Endothelial cell of umbilical vein (primary cell): ENCODE data around the gene CSGALNACT2.

Experiments used
- EZH2 ChIP-seq: IDR thresholded peaks from 2 replicates; pipeline ENCODE4 v1.6.1; 2012; ENCODE audit warnings: borderline replicate concordance, low read depth, mild to moderate bottlenecking, moderate library complexity, low read length, inconsistent platforms; ENCODE audit not compliant: severe bottlenecking
- FOS ChIP-seq: IDR thresholded peaks from 2 replicates; pipeline ENCODE4 v1.6.1; 2011; ENCODE audit warnings: mild to moderate bottlenecking, low read length, moderate library complexity, borderline replicate concordance; ENCODE audit not compliant: insufficient read depth

GRCh38 chr10:43209651-43210141 is 71.5 kb downstream of the CSGALNACT2 start:
- TF ChIP-seq FOS (no peak), EZH2 (no peak)
